IPS-20b (cell line): ENCODE data around the gene ZNF652.
"Not testable (repeated sequence)": the region's sequence is repeated elsewhere in the genome, so short reads cannot be mapped to it uniquely, and the experiment has no call there.

Experiments used
- H3K27ac ChIP-seq: one replicate; pipeline ENCODE4 v1.5.1; 2013; ENCODE audit warnings: low read length
- H3K27me3 ChIP-seq: 2 replicates; pipeline ENCODE4 v1.6.1; 2013; ENCODE audit warnings: mild to moderate bottlenecking, low read length, inconsistent platforms; ENCODE audit not compliant: insufficient read depth
- H3K36me3 ChIP-seq: 2 replicates; pipeline ENCODE4 v1.6.1; 2013; ENCODE audit warnings: low read depth, mild to moderate bottlenecking, inconsistent platforms, low read length, moderate library complexity; ENCODE audit not compliant: insufficient read depth
- H3K4me1 ChIP-seq: 2 replicates; pipeline ENCODE4 v1.6.1; 2013; ENCODE audit warnings: mild to moderate bottlenecking, control low read depth, inconsistent platforms, low read length, moderate library complexity; ENCODE audit not compliant: insufficient read depth
- H3K4me3 ChIP-seq: 2 replicates; pipeline ENCODE4 v1.5.1; 2013; ENCODE audit warnings: mild to moderate bottlenecking, low read length, inconsistent platforms
- H3K9ac ChIP-seq: 2 replicates; pipeline ENCODE4 v1.6.1; 2013; ENCODE audit warnings: low read depth, mild to moderate bottlenecking, inconsistent platforms, low read length, moderate library complexity
- H3K9me3 ChIP-seq: 2 replicates; pipeline ENCODE4 v1.6.1; 2013; ENCODE audit warnings: mild to moderate bottlenecking, low read depth, low read length, inconsistent platforms; ENCODE audit not compliant: insufficient read depth

Gene ZNF652

GRCh38 chr17:49365126-49365525, 3.1 kb upstream of the ZNF652 start:
- H3K4me3 ChIP-seq: not testable (repeated sequence)
- H3K4me1 ChIP-seq: peaks cover 15% of the 10 kb centered on the region; the same call in 1 of the 2 replicates

GRCh38 chr17:49364119-49364518, 2.1 kb upstream of the ZNF652 start:
- H3K9me3 ChIP-seq: no peaks in the 10 kb centered on the region
- no peaks in the 10 kb centered on the region for H3K27me3 ChIP-seq
- no peak overlapping the region for H3K4me3 ChIP-seq
- H3K9ac ChIP-seq: no peak overlapping the region
- H3K4me1 ChIP-seq: peaks cover 19% of the 10 kb centered on the region
- H3K36me3 ChIP-seq: no peaks in the 10 kb centered on the region
- no peak overlapping the region for H3K27ac ChIP-seq

More at GRCh38 chr17:49365126-49365525, 3.1 kb upstream of the ZNF652 start:
- not testable (repeated sequence) for H3K9me3 ChIP-seq, H3K27ac ChIP-seq, H3K27me3 ChIP-seq, H3K36me3 ChIP-seq, H3K9ac ChIP-seq

- Histone ChIP-seq H3K9me3 (no peaks in the 10 kb centered on the region), H3K4me1 (peaks cover 19% of the 10 kb centered on the region), H3K9ac (peak overlapping the region; percentile 79; the same call in 1 of the 2 replicates), H3K36me3 (no peaks in the 10 kb centered on the region), H3K27me3 (no peaks in the 10 kb centered on the region), H3K27ac (no peak overlapping the region), H3K4me3 (peak overlapping the region; percentile 86)
Measured at GRCh38 chr17:49363251-49363650, 1.2 kb upstream of the ZNF652 start.

- Histone ChIP-seq H3K27me3 (no peaks in the 10 kb centered on the region), H3K9ac (peak overlapping the region; percentile 79; the same call in 1 of the 2 replicates), H3K9me3 (no peaks in the 10 kb centered on the region), H3K27ac (peak overlapping the region; percentile 96), H3K36me3 (no peaks in the 10 kb centered on the region), H3K4me1 (peaks cover 19% of the 10 kb centered on the region), H3K4me3 (peak overlapping the region; percentile 86)
Measured at GRCh38 chr17:49362723-49363117, 670 bp upstream of the ZNF652 start.

GRCh38 chr17:49361129-49361901, 735 bp downstream of the ZNF652 start:
- H3K27ac ChIP-seq: no peak overlapping the region
- H3K9ac ChIP-seq: peak overlapping the region; percentile 79
- peaks cover 19% of the 10 kb centered on the region for H3K4me1 ChIP-seq
- H3K9me3 ChIP-seq: no peaks in the 10 kb centered on the region
- H3K4me3 ChIP-seq: peak overlapping the region; percentile 87
- H3K27me3 ChIP-seq: no peaks in the 10 kb centered on the region
- H3K36me3 ChIP-seq: no peaks in the 10 kb centered on the region

- Histone ChIP-seq H3K27ac (no peak overlapping the region), H3K4me1 (peaks cover 19% of the 10 kb centered on the region), H3K27me3 (no peaks in the 10 kb centered on the region), H3K9me3 (no peaks in the 10 kb centered on the region), H3K4me3 (peak overlapping the region; percentile 87), H3K9ac (peak overlapping the region; percentile 79; the same call in 1 of the 2 replicates), H3K36me3 (no peaks in the 10 kb centered on the region)
Measured at GRCh38 chr17:49360796-49361128, 1.3 kb downstream of the ZNF652 start.

GRCh38 chr17:49359990-49360795, 1.9 kb downstream of the ZNF652 start:
- Histone ChIP-seq H3K27ac (no peak overlapping the region), H3K9me3 (no peaks in the 10 kb centered on the region), H3K4me1 (peaks cover 19% of the 10 kb centered on the region), H3K36me3 (no peaks in the 10 kb centered on the region), H3K4me3 (peak overlapping the region; percentile 87), H3K27me3 (no peaks in the 10 kb centered on the region), H3K9ac (peak overlapping the region; percentile 79; the same call in 1 of the 2 replicates)

- Histone ChIP-seq H3K27me3 (no peaks in the 10 kb centered on the region), H3K4me1 (peaks cover 19% of the 10 kb centered on the region), H3K9ac (no peak overlapping the region; the same call in 1 of the 2 replicates), H3K36me3 (no peaks in the 10 kb centered on the region), H3K27ac (no peak overlapping the region), H3K9me3 (no peaks in the 10 kb centered on the region), H3K4me3 (no peak overlapping the region)
Measured at GRCh38 chr17:49358641-49359247, 3.3 kb downstream of the ZNF652 start.

- Histone ChIP-seq H3K9ac (no peak overlapping the region), H3K27ac (no peak overlapping the region), H3K27me3 (no peaks in the 10 kb centered on the region), H3K4me1 (peaks cover 14% of the 10 kb centered on the region), H3K4me3 (no peak overlapping the region), H3K9me3 (no peaks in the 10 kb centered on the region), H3K36me3 (no peaks in the 10 kb centered on the region)
Measured at GRCh38 chr17:49357516-49357915, 4.5 kb downstream of the ZNF652 start.

- Histone ChIP-seq H3K9me3 (no peaks in the 10 kb centered on the region), H3K4me1 (peaks cover 14% of the 10 kb centered on the region), H3K36me3 (no peaks in the 10 kb centered on the region), H3K9ac (no peak overlapping the region), H3K27me3 (no peaks in the 10 kb centered on the region), H3K4me3 (no peak overlapping the region), H3K27ac (no peak overlapping the region)
Measured at GRCh38 chr17:49356320-49356719, 5.7 kb downstream of the ZNF652 start.

- Histone ChIP-seq H3K27ac (no peak overlapping the region), H3K4me1 (no peaks in the 10 kb centered on the region), H3K9ac (no peak overlapping the region), H3K4me3 (no peak overlapping the region), H3K9me3 (no peaks in the 10 kb centered on the region), H3K27me3 (no peaks in the 10 kb centered on the region), H3K36me3 (no peaks in the 10 kb centered on the region)
Measured at GRCh38 chr17:49353607-49354006, 8.4 kb downstream of the ZNF652 start.
